ENCODE data around the gene PSRC1.

The PSRC1 gene

GRCh38 chr1:109298666-109299557 is 16.0 kb upstream of the PSRC1 start:
- peak; percentile 93 for DNase-seq (ENCODE audit: low read depth)
- no peak for TF ChIP-seq CTCF (IDR thresholded peaks at IDR 0.05; ENCODE audit: low read depth, low read length, missing control alignments)
- in situ Hi-C loops (cut with HindIII; ENCODE audit: low sequenced_read_pairs), result no loop called here
- no peak overlapping the region for H3K4me3 ChIP-seq (ENCODE audit: low read depth, low read length)

DNA sequence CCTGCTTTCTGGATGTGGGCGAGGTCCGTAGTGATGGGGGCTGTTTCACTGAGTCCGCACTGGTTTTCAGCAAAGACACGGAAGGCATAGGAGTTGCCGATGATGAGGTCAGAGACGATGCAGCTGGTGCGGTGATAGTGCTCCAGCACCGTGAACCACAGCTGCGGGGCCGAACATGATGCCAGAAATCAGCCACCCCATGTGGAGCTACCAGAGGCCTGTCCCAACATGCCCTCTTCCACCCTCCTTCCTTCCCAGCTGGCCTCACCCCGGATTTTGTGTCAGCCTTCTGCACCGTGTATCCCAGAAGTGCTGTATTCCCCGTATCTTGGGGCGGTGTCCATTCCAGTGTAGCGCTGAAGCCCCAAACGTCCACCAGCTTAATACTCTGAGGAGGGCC is 13.8 kb upstream of the PSRC1 start:
- H3K4me3 ChIP-seq (ENCODE audit: low read depth, low read length), result no peak overlapping the region
- in situ Hi-C loops (cut with HindIII; ENCODE audit: low sequenced_read_pairs), result no loop called here
- DNase-seq (ENCODE audit: low read depth), result no peak
- TF ChIP-seq CTCF (IDR thresholded peaks at IDR 0.05; ENCODE audit: low read depth, low read length, missing control alignments), result no peak

DNA sequence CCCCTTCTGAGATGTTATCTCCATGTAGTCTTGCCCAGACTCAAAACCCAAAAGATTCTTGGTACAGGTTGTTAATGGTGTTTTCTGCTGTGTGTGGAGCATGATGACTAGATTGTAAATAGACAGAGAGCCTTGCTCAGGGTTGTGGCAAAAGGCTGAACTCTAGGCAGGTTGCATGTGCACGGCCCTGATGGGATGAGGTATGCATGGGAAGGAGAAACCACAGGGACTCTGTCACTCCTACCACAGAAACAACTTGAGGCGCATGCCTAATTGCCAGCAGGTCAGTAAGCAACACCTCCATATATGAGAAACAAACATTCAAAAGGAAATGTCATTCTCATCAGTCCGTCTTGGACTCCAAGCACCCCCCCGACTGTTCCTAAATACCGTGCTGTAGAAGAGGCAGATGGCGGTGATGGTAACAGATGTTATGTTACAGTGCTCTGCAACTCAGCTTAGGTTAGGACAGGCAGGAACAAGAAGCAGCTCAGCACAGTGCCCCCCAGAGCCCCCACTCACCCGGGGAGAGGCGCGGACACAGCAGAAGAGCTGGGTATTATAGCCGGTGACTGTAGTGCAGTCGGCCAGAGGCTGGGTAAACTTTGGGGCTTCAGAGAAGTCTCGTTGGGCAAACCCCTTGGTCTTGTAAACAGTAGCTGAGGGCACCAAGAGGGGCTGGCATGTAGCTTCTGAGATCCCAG is 12.9 kb upstream of the PSRC1 start:
- H3K4me3 ChIP-seq (ENCODE audit: low read depth, low read length), result no peak overlapping the region
- in situ Hi-C loops (cut with HindIII; ENCODE audit: low sequenced_read_pairs), result no loop called here
- no peak for TF ChIP-seq CTCF (IDR thresholded peaks at IDR 0.05; ENCODE audit: low read depth, low read length, missing control alignments)
- no peak for DNase-seq (ENCODE audit: low read depth)

DNA sequence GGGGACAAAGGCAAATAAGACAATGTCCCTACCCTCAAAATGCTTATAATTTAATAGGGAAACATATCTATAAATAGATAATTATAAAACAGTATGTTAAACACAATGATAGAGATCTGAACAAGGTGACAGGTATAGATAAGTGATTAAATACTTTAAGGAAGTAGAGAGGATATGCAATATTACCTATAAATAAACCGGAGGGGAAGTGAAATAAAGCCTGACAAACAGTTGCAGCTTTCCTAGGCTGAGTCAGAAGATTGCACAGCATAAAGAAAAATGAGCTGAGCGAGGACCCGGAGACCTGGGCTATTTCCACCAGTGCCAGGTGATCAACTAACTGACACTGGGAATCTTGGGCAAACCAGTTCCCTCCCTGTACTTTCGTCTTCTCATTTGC is 11.5 kb upstream of the PSRC1 start:
- TF ChIP-seq CTCF (IDR thresholded peaks at IDR 0.05; ENCODE audit: low read depth, low read length, missing control alignments), result no peak
- H3K4me3 ChIP-seq (ENCODE audit: low read depth, low read length), result no peak overlapping the region
- no peak for DNase-seq (ENCODE audit: low read depth)
- in situ Hi-C loops (cut with HindIII; ENCODE audit: low sequenced_read_pairs), result no loop called here

DNA sequence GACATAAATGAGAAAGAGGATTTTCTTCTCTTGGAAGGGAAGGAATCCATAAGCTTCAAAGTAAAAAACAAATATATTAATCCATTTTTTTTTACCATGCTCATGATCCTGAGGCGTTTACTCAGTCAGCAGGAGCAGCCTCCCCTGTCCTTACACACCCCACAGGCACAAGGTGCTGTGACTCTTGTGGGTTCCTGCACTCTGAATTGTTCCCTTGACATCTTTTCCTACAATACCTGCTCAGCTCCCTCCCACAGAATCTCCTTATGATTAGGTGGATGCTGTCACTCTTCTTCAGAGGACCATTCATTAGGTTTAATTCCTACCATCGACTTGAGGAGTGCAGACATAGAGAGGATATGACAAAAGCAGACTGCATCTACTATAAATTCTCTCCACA is 10.1 kb upstream of the PSRC1 start:
- DNase-seq (ENCODE audit: low read depth), result no peak
- in situ Hi-C loops (cut with HindIII; ENCODE audit: low sequenced_read_pairs), result no loop called here
- H3K4me3 ChIP-seq (ENCODE audit: low read depth, low read length), result no peak overlapping the region
- TF ChIP-seq CTCF (IDR thresholded peaks at IDR 0.05; ENCODE audit: low read depth, low read length, missing control alignments), result no peak

GRCh38 chr1:109292364-109292763 is 9.4 kb upstream of the PSRC1 start:
- no peak overlapping the region for H3K4me3 ChIP-seq (ENCODE audit: low read depth, low read length)
- no peak for DNase-seq (ENCODE audit: low read depth)
- no peak for TF ChIP-seq CTCF (IDR thresholded peaks at IDR 0.05; ENCODE audit: low read depth, low read length, missing control alignments)
- in situ Hi-C loops (cut with HindIII; ENCODE audit: low sequenced_read_pairs), result no loop called here

All from astrocyte of the cerebellum (primary cell).